ENCODE measurements around the gene CLCNKA.
A peak's percentile ranks its signal among the peaks of the same experiment; 100 is the strongest.
"Not testable (repeated sequence)": the region's sequence is repeated elsewhere in the genome, so short reads cannot be mapped to it uniquely, and the experiment has no call there.

CLCNKA gene

GRCh38 chr1:16041200-16041599, 19.4 kb downstream of the CLCNKA start:
- DNase-seq: no peak
- Histone ChIP-seq H3K36me3 (ENCODE audit: control insufficient read depth in 4 of 4, insufficient read depth in 4 of 4, low read length in 3 of 4) (no peaks in the 10 kb centered on the region), H3K4me1 (ENCODE audit: control extremely low read depth in 1 of 4, control insufficient read depth in 4 of 4, insufficient read depth in 4 of 4, low read length in 3 of 4) (no peaks in the 10 kb centered on the region), H3K4me3 (ENCODE audit: control insufficient read depth in 1 of 7, extremely low read depth in 1 of 7, insufficient read depth in 4 of 7, low read depth in 2 of 7, low read length in 6 of 7) (no peak overlapping the region), H3K27ac (ENCODE audit: insufficient read depth in 1 of 2, low read depth in 1 of 2, low read length in 2 of 2, poor library complexity in 1 of 2, severe bottlenecking in 2 of 2) (no peak overlapping the region), H3K27me3 (replicated peaks in 2 of 5; ENCODE audit: control insufficient read depth in 4 of 5, insufficient read depth in 5 of 5, low read length in 4 of 5) (no peaks in the 10 kb centered on the region), H3K9me3 (ENCODE audit: control extremely low read depth in 1 of 5, control insufficient read depth in 4 of 5, insufficient read depth in 2 of 5, low read depth in 1 of 5, low read length in 4 of 5) (no peaks in the 10 kb centered on the region)
- ChIA-PET POLR2A (no interaction called here), CTCF (interaction anchor here (0.8 kb wide), 2 partner anchors 10 to 23 kb away, joined by 3 read pairs; no protein-coding TSS in a partner anchor)
- 95% methylated on average over 4 of the region's 8 CpGs for WGBS (ENCODE audit: insufficient coverage)

- DNase-seq: no peak
- WGBS (ENCODE audit: insufficient coverage): 89% methylated on average over 3 of the region's 9 CpGs
- Histone ChIP-seq H3K4me1 (ENCODE audit: control extremely low read depth in 1 of 4, control insufficient read depth in 4 of 4, insufficient read depth in 4 of 4, low read length in 3 of 4) (no peaks in the 10 kb centered on the region), H3K4me3 (ENCODE audit: control insufficient read depth in 1 of 7, extremely low read depth in 1 of 7, insufficient read depth in 4 of 7, low read depth in 2 of 7, low read length in 6 of 7) (no peak overlapping the region), H3K27me3 (replicated peaks in 2 of 5; ENCODE audit: control insufficient read depth in 4 of 5, insufficient read depth in 5 of 5, low read length in 4 of 5) (no peaks in the 10 kb centered on the region), H3K27ac (ENCODE audit: insufficient read depth in 1 of 2, low read depth in 1 of 2, low read length in 2 of 2, poor library complexity in 1 of 2, severe bottlenecking in 2 of 2) (no peak overlapping the region), H3K36me3 (ENCODE audit: control insufficient read depth in 4 of 4, insufficient read depth in 4 of 4, low read length in 3 of 4) (no peaks in the 10 kb centered on the region), H3K9me3 (ENCODE audit: control extremely low read depth in 1 of 5, control insufficient read depth in 4 of 5, insufficient read depth in 2 of 5, low read depth in 1 of 5, low read length in 4 of 5) (no peaks in the 10 kb centered on the region)
- ChIA-PET CTCF (interaction anchor here (0.8 kb wide), 1 partner anchor 23 kb away, joined by 3 read pairs; no protein-coding TSS in a partner anchor), POLR2A (no interaction called here)
Observed at GRCh38 chr1:16042096-16042495, 20.3 kb downstream of the CLCNKA start.

GRCh38 chr1:16042654-16043053, 20.8 kb downstream of the CLCNKA start:
- WGBS (ENCODE audit: insufficient coverage): 90% methylated on average over 4 of the region's 9 CpGs

GRCh38 chr1:16043521-16043920, 21.7 kb downstream of the CLCNKA start, which contains the start of gene CLCNKB:
Gene CLCNKB, plus strand, starts transcription at chr1:16043782. Its CDS starts 711 bp downstream, at chr1:16044493.
- ChIA-PET POLR2A (no interaction called here), CTCF (interaction anchor here (0.7 to 3.5 kb wide), 4 partner anchors 11 to 56 kb away, joined by 3 to 14 read pairs (median 4); partner anchors contain the start of gene FAM131C)
- Histone ChIP-seq H3K36me3 (ENCODE audit: control insufficient read depth in 4 of 4, insufficient read depth in 4 of 4, low read length in 3 of 4) (no peaks in the 10 kb centered on the region), H3K9me3 (ENCODE audit: control extremely low read depth in 1 of 5, control insufficient read depth in 4 of 5, insufficient read depth in 2 of 5, low read depth in 1 of 5, low read length in 4 of 5) (no peaks in the 10 kb centered on the region), H3K4me3 (ENCODE audit: control insufficient read depth in 1 of 7, extremely low read depth in 1 of 7, insufficient read depth in 4 of 7, low read depth in 2 of 7, low read length in 6 of 7) (no peak within 1 kb of the TSS), H3K4me1 (ENCODE audit: control extremely low read depth in 1 of 4, control insufficient read depth in 4 of 4, insufficient read depth in 4 of 4, low read length in 3 of 4) (peaks cover 0 to under 1% (median under 1%) of the 10 kb centered on the region in 4 experiments), H3K27ac (ENCODE audit: insufficient read depth in 1 of 2, low read depth in 1 of 2, low read length in 2 of 2, poor library complexity in 1 of 2, severe bottlenecking in 2 of 2) (no peak within 1 kb of the TSS), H3K27me3 (replicated peaks in 2 of 5; ENCODE audit: control insufficient read depth in 4 of 5, insufficient read depth in 5 of 5, low read length in 4 of 5) (no peaks in the 10 kb centered on the region)
- no peak for DNase-seq
- WGBS (ENCODE audit: insufficient coverage): 100% methylated on average over 3 of the region's 7 CpGs

More at GRCh38 chr1:16042654-16043053, 20.8 kb downstream of the CLCNKA start:
- H3K4me3 ChIP-seq (ENCODE audit: control insufficient read depth in 1 of 7, extremely low read depth in 1 of 7, insufficient read depth in 4 of 7, low read depth in 2 of 7, low read length in 6 of 7); DNase-seq; POLR2A ChIA-PET; H3K27me3 ChIP-seq (replicated peaks in 2 of 5; ENCODE audit: control insufficient read depth in 4 of 5, insufficient read depth in 5 of 5, low read length in 4 of 5); H3K9me3 ChIP-seq (ENCODE audit: control extremely low read depth in 1 of 5, control insufficient read depth in 4 of 5, insufficient read depth in 2 of 5, low read depth in 1 of 5, low read length in 4 of 5); H3K27ac ChIP-seq (ENCODE audit: insufficient read depth in 1 of 2, low read depth in 1 of 2, low read length in 2 of 2, poor library complexity in 1 of 2, severe bottlenecking in 2 of 2); H3K36me3 ChIP-seq (ENCODE audit: control insufficient read depth in 4 of 4, insufficient read depth in 4 of 4, low read length in 3 of 4); CTCF ChIA-PET; H3K4me1 ChIP-seq (ENCODE audit: control extremely low read depth in 1 of 4, control insufficient read depth in 4 of 4, insufficient read depth in 4 of 4, low read length in 3 of 4): not testable (repeated sequence)

GRCh38 chr1:16043950-16044349, 22.1 kb downstream of the CLCNKA start:
- Histone ChIP-seq H3K4me1 (ENCODE audit: control extremely low read depth in 1 of 4, control insufficient read depth in 4 of 4, insufficient read depth in 4 of 4, low read length in 3 of 4) (peaks cover 0 to 5% (median 3%) of the 10 kb centered on the region in 4 experiments), H3K27ac (ENCODE audit: insufficient read depth in 1 of 2, low read depth in 1 of 2, low read length in 2 of 2, poor library complexity in 1 of 2, severe bottlenecking in 2 of 2) (no peak overlapping the region), H3K9me3 (ENCODE audit: control extremely low read depth in 1 of 5, control insufficient read depth in 4 of 5, insufficient read depth in 2 of 5, low read depth in 1 of 5, low read length in 4 of 5) (no peaks in the 10 kb centered on the region), H3K36me3 (ENCODE audit: control insufficient read depth in 4 of 4, insufficient read depth in 4 of 4, low read length in 3 of 4) (no peaks in the 10 kb centered on the region), H3K27me3 (replicated peaks in 2 of 5; ENCODE audit: control insufficient read depth in 4 of 5, insufficient read depth in 5 of 5, low read length in 4 of 5) (no peaks in the 10 kb centered on the region), H3K4me3 (ENCODE audit: control insufficient read depth in 1 of 7, extremely low read depth in 1 of 7, insufficient read depth in 4 of 7, low read depth in 2 of 7, low read length in 6 of 7) (no peak overlapping the region)
- ChIA-PET POLR2A (no interaction called here), CTCF (interaction anchor here (1.4 to 3.5 kb wide), 3 partner anchors 11 to 35 kb away, joined by 3 to 14 read pairs (median 4); partner anchors contain the start of gene FAM131C)
- WGBS (ENCODE audit: insufficient coverage): 100% methylated on average over 3 of the region's 5 CpGs
- DNase-seq: no peak

- Histone ChIP-seq H3K27me3 (replicated peaks in 2 of 5; ENCODE audit: control insufficient read depth in 4 of 5, insufficient read depth in 5 of 5, low read length in 4 of 5) (peaks cover 0 to 2% (median 0%) of the 10 kb centered on the region in 5 experiments), H3K36me3 (ENCODE audit: control insufficient read depth in 4 of 4, insufficient read depth in 4 of 4, low read length in 3 of 4) (no peaks in the 10 kb centered on the region), H3K27ac (ENCODE audit: insufficient read depth in 1 of 2, low read depth in 1 of 2, low read length in 2 of 2, poor library complexity in 1 of 2, severe bottlenecking in 2 of 2) (no peak overlapping the region), H3K4me1 (ENCODE audit: control extremely low read depth in 1 of 4, control insufficient read depth in 4 of 4, insufficient read depth in 4 of 4, low read length in 3 of 4) (peaks cover 0 to 6% (median 5%) of the 10 kb centered on the region in 4 experiments), H3K4me3 (ENCODE audit: control insufficient read depth in 1 of 7, extremely low read depth in 1 of 7, insufficient read depth in 4 of 7, low read depth in 2 of 7, low read length in 6 of 7) (no peak overlapping the region), H3K9me3 (ENCODE audit: control extremely low read depth in 1 of 5, control insufficient read depth in 4 of 5, insufficient read depth in 2 of 5, low read depth in 1 of 5, low read length in 4 of 5) (no peaks in the 10 kb centered on the region)
- CTCF ChIA-PET: interaction anchor here (0.8 to 1.5 kb wide), 2 partner anchors 10 to 37 kb away, joined by 3 to 4 read pairs; no protein-coding TSS in a partner anchor
- no peak for DNase-seq
- POLR2A ChIA-PET: no interaction called here
- WGBS (ENCODE audit: insufficient coverage): 94% methylated on average over 6 of the region's 7 CpGs
Observed at GRCh38 chr1:16046842-16047241, 25.0 kb downstream of the CLCNKA start.

- Histone ChIP-seq H3K9me3 (ENCODE audit: control extremely low read depth in 1 of 5, control insufficient read depth in 4 of 5, insufficient read depth in 2 of 5, low read depth in 1 of 5, low read length in 4 of 5) (no peaks in the 10 kb centered on the region), H3K4me1 (ENCODE audit: control extremely low read depth in 1 of 4, control insufficient read depth in 4 of 4, insufficient read depth in 4 of 4, low read length in 3 of 4) (peaks cover 0 to 6% (median 5%) of the 10 kb centered on the region in 4 experiments), H3K36me3 (ENCODE audit: control insufficient read depth in 4 of 4, insufficient read depth in 4 of 4, low read length in 3 of 4) (no peaks in the 10 kb centered on the region), H3K4me3 (ENCODE audit: control insufficient read depth in 1 of 7, extremely low read depth in 1 of 7, insufficient read depth in 4 of 7, low read depth in 2 of 7, low read length in 6 of 7) (peak overlapping the region in 1 of 7 experiments; percentile 66), H3K27ac (ENCODE audit: insufficient read depth in 1 of 2, low read depth in 1 of 2, low read length in 2 of 2, poor library complexity in 1 of 2, severe bottlenecking in 2 of 2) (no peak overlapping the region), H3K27me3 (replicated peaks in 2 of 5; ENCODE audit: control insufficient read depth in 4 of 5, insufficient read depth in 5 of 5, low read length in 4 of 5) (peaks cover 0 to 2% (median 0%) of the 10 kb centered on the region in 5 experiments)
- ChIA-PET CTCF (interaction anchor here (1.5 kb wide), 1 partner anchor 11 kb away, joined by 3 read pairs; no protein-coding TSS in a partner anchor), POLR2A (no interaction called here)
- DNase-seq: no peak
- WGBS (ENCODE audit: insufficient coverage): 87% methylated on average over 7 of the region's 19 CpGs
Observed at GRCh38 chr1:16047791-16048475, 26.1 kb downstream of the CLCNKA start.
